ENCODE measurements around the gene CA14.
"Not testable (repeated sequence)": the region's sequence is repeated elsewhere in the genome, so short reads cannot be mapped to it uniquely, and the experiment has no call there.

Gene CA14

GRCh38 chr1:150236614-150237100 lies 20.9 kb upstream of the CA14 start:
- DNase-seq, result no peak

- not testable (repeated sequence) for DNase-seq
Measured at GRCh38 chr1:150237176-150237575, 20.4 kb upstream of the CA14 start.

- no peak for DNase-seq
Measured at GRCh38 chr1:150237746-150238145, 19.8 kb upstream of the CA14 start.

- DNase-seq, result no peak
Measured at GRCh38 chr1:150243003-150243402, 14.6 kb upstream of the CA14 start.

- no peak for DNase-seq
Measured at GRCh38 chr1:150249936-150250335, 7.6 kb upstream of the CA14 start.

GRCh38 chr1:150256198-150256553 lies 1.4 kb upstream of the CA14 start:
- no peak for DNase-seq

- no peak for DNase-seq
Measured at GRCh38 chr1:150256554-150257341, 826 bp upstream of the CA14 start.

GRCh38 chr1:150259217-150259616 lies 1.6 kb downstream of the CA14 start:
- no peak for DNase-seq

- no peak for DNase-seq
Measured at GRCh38 chr1:150259758-150260669, 2.4 kb downstream of the CA14 start.

- no peak for DNase-seq
Measured at GRCh38 chr1:150261367-150261766, 3.8 kb downstream of the CA14 start.

- no peak for DNase-seq
Measured at GRCh38 chr1:150262388-150263320, 5.1 kb downstream of the CA14 start.

- DNase-seq, result no peak
Measured at GRCh38 chr1:150263549-150263948, 6.0 kb downstream of the CA14 start.

- no peak for DNase-seq
Measured at GRCh38 chr1:150267896-150268295, 10.3 kb downstream of the CA14 start.

GRCh38 chr1:150268340-150268704 lies 10.7 kb downstream of the CA14 start:
- DNase-seq, result no peak

GRCh38 chr1:150268705-150269403 lies 11.3 kb downstream of the CA14 start, which contains the start of gene APH1A:
Gene APH1A (minus strand): TSS chr1:150269016. CDS start chr1:150268810, 206 bp downstream.
- peak; percentile 95 for DNase-seq

GRCh38 chr1:150269451-150269850 lies 11.9 kb downstream of the CA14 start:
- DNase-seq, result no peak

GRCh38 chr1:150271291-150271959 lies 13.9 kb downstream of the CA14 start:
- DNase-seq, result no peak

- DNase-seq, result no peak
Measured at GRCh38 chr1:150273311-150273710, 15.7 kb downstream of the CA14 start.

- no peak for DNase-seq
Measured at GRCh38 chr1:150280138-150280707, 22.6 kb downstream of the CA14 start.

GRCh38 chr1:150281221-150281757 lies 23.7 kb downstream of the CA14 start:
- DNase-seq, result no peak
